WTC11 (cell line): Measurements from ENCODE around the gene FGF14. TPM values are rescaled to one million over a fixed set of nuclear protein-coding genes. Genes with fewer than 3 reads are reported as not detected.

ENCODE experiments used
- ATAC-seq: fragments of 200-7000 bp; cut with Tn5 transposase; 2 replicates; pipeline ENCODE4 v1.10.0; 2021; ENCODE audit warnings: mild to moderate bottlenecking, moderate library complexity
- CTCF ChIA-PET: fragments of 300-600 bp; sonication (Branson Sonifier 250); formaldehyde crosslinking; loops from one replicate; lab custom pipeline; 2021; ENCODE audit warnings: antibody characterized with exemption; lab: Charles Lee
- POLR2A ChIA-PET: fragments of 350-600 bp; sonication (Branson Sonifier 250); formaldehyde crosslinking; loops from one replicate; lab custom pipeline; 2021; ENCODE audit warnings: antibody characterized with exemption; lab: Charles Lee
- DNase-seq: peaks from one replicate; pipeline ENCODE4 v3.0.0; 2021; ENCODE audit warnings: low spot score
- H3K27ac Mint-ChIP-seq: 2 replicates; pipeline ENCODE4 v1.8.0; 2021; ENCODE audit warnings: mixed read lengths
- H3K27me3 Mint-ChIP-seq: 2 replicates; pipeline ENCODE4 v1.8.0; 2021; ENCODE audit warnings: low read depth, mild to moderate bottlenecking, moderate library complexity, mixed read lengths
- H3K36me3 Mint-ChIP-seq: 2 replicates; pipeline ENCODE4 v1.8.0; 2021; ENCODE audit warnings: mixed read lengths
- H3K4me1 Mint-ChIP-seq: 2 replicates; pipeline ENCODE4 v1.8.0; 2022; ENCODE audit warnings: mixed read lengths
- H3K4me3 Mint-ChIP-seq: 2 replicates; pipeline ENCODE4 v1.8.0; 2021; ENCODE audit warnings: mild to moderate bottlenecking, moderate library complexity, mixed read lengths
- H3K9me3 Mint-ChIP-seq: 2 replicates; pipeline ENCODE4 v1.8.0; 2021; ENCODE audit warnings: mixed read lengths
- ATF2 ChIP-seq: sonication (generic); formaldehyde crosslinking; IDR thresholded peaks from 2 replicates; pipeline ENCODE4 v1.8.1; 2022; ENCODE audit warnings: low read depth, missing genetic modification reagents, borderline replicate concordance
- ATF6 ChIP-seq: sonication (generic); formaldehyde crosslinking; IDR thresholded peaks from 2 replicates; pipeline ENCODE4 v1.8.1; 2023; ENCODE audit warnings: mild to moderate bottlenecking, missing genetic modification reagents
- CREB1 ChIP-seq: sonication (generic); formaldehyde crosslinking; IDR thresholded peaks from 2 replicates; pipeline ENCODE4 v1.8.0; 2023; ENCODE audit warnings: mild to moderate bottlenecking, missing genetic modification reagents
- E2F4 ChIP-seq: sonication (generic); formaldehyde crosslinking; IDR thresholded peaks from 2 replicates; pipeline ENCODE4 v1.8.1; 2022; ENCODE audit warnings: low read depth, mild to moderate bottlenecking, moderate library complexity, missing genetic modification reagents, borderline replicate concordance
- GABPB1 ChIP-seq: sonication (generic); formaldehyde crosslinking; IDR thresholded peaks from 2 replicates; pipeline ENCODE4 v1.8.1; 2023; ENCODE audit warnings: mild to moderate bottlenecking, missing genetic modification reagents
- HMGA2 ChIP-seq: fragments of 250-450 bp; sonication (Bioruptor Pico); IDR thresholded peaks from 2 replicates; pipeline ENCODE4 v1.4.0; 2021; ENCODE audit warnings: mild to moderate bottlenecking, moderate library complexity
- MAX ChIP-seq: sonication (generic); formaldehyde crosslinking; IDR thresholded peaks from 2 replicates; pipeline ENCODE4 v1.8.0; 2022; ENCODE audit warnings: mild to moderate bottlenecking, missing genetic modification reagents
- MXD4 ChIP-seq: fragments of 250-450 bp; sonication (Bioruptor Pico); IDR thresholded peaks from 2 replicates; pipeline ENCODE4 v1.8.0; 2021; ENCODE audit warnings: mild to moderate bottlenecking, moderate library complexity, borderline replicate concordance
- NR2C2 ChIP-seq: sonication (generic); formaldehyde crosslinking; IDR thresholded peaks from 2 replicates; pipeline ENCODE4 v1.8.0; 2022; ENCODE audit warnings: mild to moderate bottlenecking, missing genetic modification reagents
- NR3C1 ChIP-seq: sonication (generic); formaldehyde crosslinking; conservative IDR thresholded peaks from 2 replicates; pipeline ENCODE4 v1.8.1; 2023; ENCODE audit warnings: low read depth, mild to moderate bottlenecking, missing genetic modification reagents
- PRDM15 ChIP-seq: sonication (generic); formaldehyde crosslinking; IDR thresholded peaks from 2 replicates; pipeline ENCODE4 v1.8.0; 2022; ENCODE audit warnings: missing genetic modification reagents
- SMAD4 ChIP-seq: sonication (generic); formaldehyde crosslinking; IDR thresholded peaks from 2 replicates; pipeline ENCODE4 v1.8.0; 2022; ENCODE audit warnings: mild to moderate bottlenecking, missing genetic modification reagents
- SOX15 ChIP-seq: fragments of 250-450 bp; sonication (Bioruptor Pico); IDR thresholded peaks from 2 replicates; pipeline ENCODE4 v1.9.0; 2021; ENCODE audit warnings: mild to moderate bottlenecking
- TEAD1 ChIP-seq: sonication (generic); formaldehyde crosslinking; IDR thresholded peaks from 2 replicates; pipeline ENCODE4 v1.8.0; 2022; ENCODE audit warnings: mild to moderate bottlenecking, missing genetic modification reagents
- TEAD4 ChIP-seq: sonication (generic); formaldehyde crosslinking; IDR thresholded peaks from 2 replicates; pipeline ENCODE4 v1.8.0; 2022; ENCODE audit warnings: mild to moderate bottlenecking, missing genetic modification reagents
- ZBTB21 ChIP-seq: sonication (generic); formaldehyde crosslinking; IDR thresholded peaks from 2 replicates; pipeline ENCODE4 v1.8.1; 2023; ENCODE audit warnings: mild to moderate bottlenecking, missing genetic modification reagents, borderline replicate concordance
- ZNF121 ChIP-seq: sonication (generic); formaldehyde crosslinking; IDR thresholded peaks from 2 replicates; pipeline ENCODE4 v1.8.0; 2023; ENCODE audit warnings: missing genetic modification reagents
- ZNF138 ChIP-seq: sonication (generic); formaldehyde crosslinking; conservative IDR thresholded peaks from 2 replicates; pipeline ENCODE4 v1.8.1; 2022; ENCODE audit warnings: mild to moderate bottlenecking, moderate library complexity, missing genetic modification reagents
- ZNF232 ChIP-seq: sonication (generic); formaldehyde crosslinking; IDR thresholded peaks from 2 replicates; pipeline ENCODE4 v1.8.0; 2022; ENCODE audit warnings: mild to moderate bottlenecking, missing genetic modification reagents
- ZNF416 ChIP-seq: fragments of 250-450 bp; sonication (Bioruptor Pico); IDR thresholded peaks from 2 replicates; pipeline ENCODE4 v1.9.0; 2021; ENCODE audit warnings: mild to moderate bottlenecking, inconsistent platforms
- ZNF425 ChIP-seq: fragments of 250-450 bp; sonication (Bioruptor Pico); conservative IDR thresholded peaks from 2 replicates; pipeline ENCODE4 v1.9.0; 2021; ENCODE audit warnings: mild to moderate bottlenecking
- total RNA-seq: library from RNA; stranded (reverse); gene quantifications from 3 replicates; pipeline ENCODE4 v1.2.3, GENCODE V29; 2021
- TF ChIP-seq, protein P1 (sequence below): sonication (generic); formaldehyde crosslinking; conservative IDR thresholded peaks from 2 replicates; pipeline ENCODE4 v1.8.1; 2022; ENCODE audit warnings: mild to moderate bottlenecking, missing genetic modification reagents
- TF ChIP-seq, protein P2 (sequence below): sonication (generic); formaldehyde crosslinking; IDR thresholded peaks from 2 replicates; pipeline ENCODE4 v1.8.0; 2022; ENCODE audit warnings: mild to moderate bottlenecking, missing genetic modification reagents
- TF ChIP-seq, protein P3 (sequence below): fragments of 250-450 bp; sonication (Bioruptor Pico); IDR thresholded peaks from 2 replicates; pipeline ENCODE4 v1.9.0; 2021; ENCODE audit warnings: moderate library complexity, mild to moderate bottlenecking, inconsistent platforms, borderline replicate concordance

The FGF14 gene
- total RNA-seq, 1 experiment from 2014 or later = 0.28 TPM

GRCh38 chr13:102152790-102153189 is 249.1 kb downstream of the FGF14 start:
- no peak for DNase-seq
- Mint-ChIP-seq H3K4me3 (no peak overlapping the region), H3K4me1 (no peaks in the 10 kb centered on the region)
- no peak for TF ChIP-seq SMAD4 (CRISPR knock-in tag)
- TF ChIP-seq PRDM15 (CRISPR knock-in tag) = no peak
- no peak for TF ChIP-seq GABPB1 (CRISPR knock-in tag)
- TF ChIP-seq CREB1 (CRISPR knock-in tag) = no peak
- TF ChIP-seq TEAD1 = no peak
- no peak for TF ChIP-seq MAX (CRISPR knock-in tag)
- TF ChIP-seq SOX15 (CRISPR knock-in tag) = no peak
- TF ChIP-seq, protein P1, sequence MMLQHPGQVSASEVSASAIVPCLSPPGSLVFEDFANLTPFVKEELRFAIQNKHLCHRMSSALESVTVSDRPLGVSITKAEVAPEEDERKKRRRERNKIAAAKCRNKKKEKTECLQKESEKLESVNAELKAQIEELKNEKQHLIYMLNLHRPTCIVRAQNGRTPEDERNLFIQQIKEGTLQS = no peak
- TF ChIP-seq ZBTB21 (CRISPR knock-in tag) = no peak
- TF ChIP-seq, protein P2, sequence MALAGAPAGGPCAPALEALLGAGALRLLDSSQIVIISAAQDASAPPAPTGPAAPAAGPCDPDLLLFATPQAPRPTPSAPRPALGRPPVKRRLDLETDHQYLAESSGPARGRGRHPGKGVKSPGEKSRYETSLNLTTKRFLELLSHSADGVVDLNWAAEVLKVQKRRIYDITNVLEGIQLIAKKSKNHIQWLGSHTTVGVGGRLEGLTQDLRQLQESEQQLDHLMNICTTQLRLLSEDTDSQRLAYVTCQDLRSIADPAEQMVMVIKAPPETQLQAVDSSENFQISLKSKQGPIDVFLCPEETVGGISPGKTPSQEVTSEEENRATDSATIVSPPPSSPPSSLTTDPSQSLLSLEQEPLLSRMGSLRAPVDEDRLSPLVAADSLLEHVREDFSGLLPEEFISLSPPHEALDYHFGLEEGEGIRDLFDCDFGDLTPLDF (CRISPR knock-in tag) = no peak
- TF ChIP-seq ZNF138 (CRISPR knock-in tag) = no peak
- no peak for TF ChIP-seq ZNF425 (CRISPR knock-in tag)
- no peak for TF ChIP-seq ZNF121 (CRISPR knock-in tag)
- no peak for TF ChIP-seq MXD4 (CRISPR knock-in tag)
- no peak for TF ChIP-seq NR3C1 (CRISPR knock-in tag)
- TF ChIP-seq ATF2 (CRISPR knock-in tag) = no peak
- no peak for TF ChIP-seq NR2C2 (CRISPR knock-in tag)
- TF ChIP-seq, all 79 proteins: peak for 0
- ChIA-PET POLR2A (no interaction called here), CTCF (no interaction called here)
- H3K36me3 Mint-ChIP-seq = no peaks in the 10 kb centered on the region
- no peaks in the 10 kb centered on the region for H3K27me3 Mint-ChIP-seq
- no peak for ATAC-seq
- no peak overlapping the region for H3K27ac Mint-ChIP-seq
- no peaks in the 10 kb centered on the region for H3K9me3 Mint-ChIP-seq

DNA sequence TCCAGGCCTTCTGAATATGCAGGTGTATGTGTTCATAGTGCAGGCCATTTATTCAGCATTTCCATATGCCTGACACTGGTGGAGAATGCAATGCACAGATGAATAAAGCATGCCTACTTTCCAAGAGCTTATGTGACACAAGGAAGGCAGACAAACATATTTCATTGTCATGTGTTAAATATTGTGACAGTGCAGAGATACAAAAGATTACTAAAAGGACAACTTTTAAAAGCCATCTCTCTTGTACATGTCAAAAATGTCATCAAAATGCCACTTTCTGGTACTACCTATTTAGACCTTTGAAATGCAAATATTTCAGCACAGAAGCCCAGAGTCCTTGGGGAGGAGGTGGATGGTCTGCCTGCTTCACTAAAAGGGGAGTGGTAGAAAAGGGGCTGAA is 254.5 kb downstream of the FGF14 start:
- no peak overlapping the region for H3K4me3 Mint-ChIP-seq
- H3K9me3 Mint-ChIP-seq = no peaks in the 10 kb centered on the region
- peaks cover 6% of the 10 kb centered on the region; the same call in 1 of the 2 replicates for H3K4me1 Mint-ChIP-seq
- H3K36me3 Mint-ChIP-seq = no peaks in the 10 kb centered on the region
- CTCF ChIA-PET = no interaction called here
- POLR2A ChIA-PET = no interaction called here
- ATAC-seq = no peak
- no peak for DNase-seq
- H3K27me3 Mint-ChIP-seq = no peaks in the 10 kb centered on the region
- no peak overlapping the region for H3K27ac Mint-ChIP-seq
- TF ChIP-seq E2F4 (no peak), ZNF121 (CRISPR knock-in tag) (no peak), TEAD4 (no peak), ZBTB21 (CRISPR knock-in tag) (no peak), ZNF232 (CRISPR knock-in tag) (no peak), HMGA2 (CRISPR knock-in tag) (no peak), ATF6 (CRISPR knock-in tag) (no peak), TEAD1 (no peak), ZNF416 (no peak)
- TF ChIP-seq, protein P3, sequence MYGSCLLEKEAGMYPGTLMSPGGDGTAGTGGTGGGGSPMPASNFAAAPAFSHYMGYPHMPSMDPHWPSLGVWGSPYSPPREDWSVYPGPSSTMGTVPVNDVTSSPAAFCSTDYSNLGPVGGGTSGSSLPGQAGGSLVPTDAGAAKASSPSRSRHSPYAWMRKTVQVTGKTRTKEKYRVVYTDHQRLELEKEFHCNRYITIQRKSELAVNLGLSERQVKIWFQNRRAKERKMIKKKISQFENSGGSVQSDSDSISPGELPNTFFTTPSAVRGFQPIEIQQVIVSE (CRISPR knock-in tag) = no peak
